IMR-90 (cell line): ENCODE results near the gene THYN1. TPM values are rescaled to one million over a fixed set of nuclear protein-coding genes. Genes with fewer than 3 reads are reported as not detected.

Experiments used
- ATAC-seq: fragments of 200-7000 bp; cut with Tn5 transposase; 2 replicates; pipeline ENCODE4 v1.9.1; 2020; ENCODE audit warnings: low read depth, mild to moderate bottlenecking, moderate library complexity
- BruUV-seq: library from RNA; stranded (reverse); fragments of 400-500 nt; replicated peaks from 2 replicates; lab custom pipeline; 2021; lab: Mats Ljungman, UMichigan
- CTCF ChIA-PET: fragments of 300-600 bp; formaldehyde crosslinking; extraction: SDS; loops from one replicate; lab custom pipeline; 2021; ENCODE audit warnings: antibody characterized with exemption; lab: Yijun Ruan, JAX
- POLR2A ChIA-PET: fragments of 300-600 bp; sonication (Branson Sonifier 250); formaldehyde crosslinking; loops from one replicate; lab custom pipeline; 2022; ENCODE audit warnings: antibody characterized with exemption; ENCODE audit not compliant: unreplicated experiment; lab: Charles Lee
- DNase-seq: peaks from one replicate; pipeline ENCODE4 v3.0.0; 2013
- H2AFZ ChIP-seq: replicated peaks from 2 replicates; pipeline ENCODE3; 2013; ENCODE audit warnings: low read length, mild to moderate bottlenecking; ENCODE audit not compliant: poor library complexity
- H2AK5ac ChIP-seq: 2 replicates; pipeline ENCODE4 v1.6.1; 2013; ENCODE audit warnings: low read depth, low read length, inconsistent platforms
- H2AK9ac ChIP-seq: replicated peaks from 2 replicates; pipeline ENCODE3; 2013; ENCODE audit warnings: mild to moderate bottlenecking, low read depth, low read length, moderate library complexity; ENCODE audit not compliant: poor library complexity
- H2BK120ac ChIP-seq: 2 replicates; pipeline ENCODE4 v1.6.1; 2013; ENCODE audit warnings: low read depth, low read length, inconsistent platforms
- H2BK15ac ChIP-seq: 3 replicates; pipeline ENCODE4 v1.6.1; 2013; ENCODE audit warnings: low read depth, low read length, inconsistent platforms
- H2BK20ac ChIP-seq: 2 replicates; pipeline ENCODE4 v1.6.1; 2013; ENCODE audit warnings: low read depth, mild to moderate bottlenecking, inconsistent platforms, low read length, moderate library complexity
- H2BK5ac ChIP-seq: 2 replicates; pipeline ENCODE4 v1.6.1; 2013; ENCODE audit warnings: mild to moderate bottlenecking, low read depth, low read length, inconsistent platforms; ENCODE audit not compliant: poor library complexity, severe bottlenecking
- H3K14ac ChIP-seq: replicated peaks from 2 replicates; pipeline ENCODE4 v1.6.1; 2013; ENCODE audit warnings: low read depth, low read length, inconsistent platforms
- H3K18ac ChIP-seq: 2 replicates; pipeline ENCODE4 v1.6.1; 2013; ENCODE audit warnings: low read depth, low read length, control low read depth
- H3K23ac ChIP-seq: 2 replicates; pipeline ENCODE4 v1.6.1; 2013; ENCODE audit warnings: low read depth, low read length, inconsistent platforms
- H3K27ac ChIP-seq: 2 replicates; pipeline ENCODE4 v1.5.1; 2013; ENCODE audit warnings: mild to moderate bottlenecking, control low read depth, low read length; ENCODE audit not compliant: insufficient read depth
- H3K27me3 ChIP-seq: 2 replicates; pipeline ENCODE4 v1.6.1; 2013; ENCODE audit warnings: low read length; ENCODE audit not compliant: control insufficient read depth, insufficient read depth
- H3K36me3 ChIP-seq: 2 replicates; pipeline ENCODE4 v1.6.1; 2013; ENCODE audit warnings: low read length, mixed read lengths; ENCODE audit not compliant: control insufficient read depth, insufficient read depth
- H3K4ac ChIP-seq: 2 replicates; pipeline ENCODE4 v1.6.1; 2013; ENCODE audit warnings: low read depth, low read length, inconsistent platforms
- H3K4me1 ChIP-seq: 2 replicates; pipeline ENCODE4 v1.6.1; 2013; ENCODE audit warnings: low read length, mixed read lengths; ENCODE audit not compliant: control insufficient read depth, insufficient read depth
- H3K4me2 ChIP-seq: 2 replicates; pipeline ENCODE4 v1.6.1; 2013; ENCODE audit warnings: low read depth, mild to moderate bottlenecking, control low read depth, low read length, moderate library complexity
- H3K4me3 ChIP-seq: 2 replicates; pipeline ENCODE4 v1.5.1; 2013; ENCODE audit warnings: low read depth, mild to moderate bottlenecking, control low read depth, low read length, moderate library complexity; ENCODE audit not compliant: insufficient read depth
- H3K56ac ChIP-seq: 2 replicates; pipeline ENCODE4 v1.6.1; 2013; ENCODE audit warnings: low read length, inconsistent platforms; ENCODE audit not compliant: insufficient read depth; ENCODE audit errors: extremely low read depth
- H3K79me1 ChIP-seq, 2 experiments: 2 replicates each; pipeline ENCODE4 v1.6.1; 2013; ENCODE audit warnings: low read length in 2 of 2, inconsistent platforms in 1 of 2, low read depth in 1 of 2
- H3K9ac ChIP-seq: 2 replicates; pipeline ENCODE4 v1.6.1; 2013; ENCODE audit warnings: low read depth, low read length, control low read depth
- H3K9me1 ChIP-seq: 2 replicates; pipeline ENCODE4 v1.6.1; 2013; ENCODE audit warnings: low read length, inconsistent platforms; ENCODE audit not compliant: insufficient read depth
- H3K9me3 ChIP-seq: 2 replicates; pipeline ENCODE4 v1.6.1; 2013; ENCODE audit warnings: low read length; ENCODE audit not compliant: control insufficient read depth, insufficient read depth
- H4K20me1 ChIP-seq: 2 replicates; pipeline ENCODE4 v1.6.1; 2013; ENCODE audit warnings: low read length, inconsistent platforms; ENCODE audit not compliant: insufficient read depth
- H4K5ac ChIP-seq: 2 replicates; pipeline ENCODE4 v1.6.1; 2013; ENCODE audit warnings: mild to moderate bottlenecking, low read depth, low read length, control low read depth
- H4K8ac ChIP-seq, 2 experiments: 2 replicates each; pipeline ENCODE4 v1.6.1; 2013; ENCODE audit warnings: low read depth in 2 of 2, low read length in 2 of 2, control low read depth in 1 of 2, inconsistent platforms in 1 of 2
- H4K91ac ChIP-seq: 2 replicates; pipeline ENCODE4 v1.6.1; 2013; ENCODE audit warnings: low read depth, low read length, inconsistent platforms; ENCODE audit not compliant: insufficient read depth
- BHLHE40 ChIP-seq: fragments of 150-350 bp; IDR thresholded peaks from 2 replicates; pipeline ENCODE4 v1.6.1; 2016; ENCODE audit warnings: mild to moderate bottlenecking, low read depth, low read length
- CEBPB ChIP-seq: IDR thresholded peaks from 2 replicates; pipeline ENCODE4 v1.6.1; 2012; ENCODE audit warnings: low read depth, low read length, improper control_type of control experiment
- CHD1 ChIP-seq: IDR thresholded peaks from 2 replicates; pipeline ENCODE4 v1.6.1; 2012; ENCODE audit warnings: low read depth, low read length, improper control_type of control experiment
- CTCF ChIP-seq: conservative IDR thresholded peaks from 2 replicates; pipeline ENCODE4 v1.5.1; 2012; ENCODE audit warnings: mild to moderate bottlenecking, low read depth, low read length, improper control_type of control experiment
- ELK1 ChIP-seq: fragments of 150-350 bp; IDR thresholded peaks from 2 replicates; pipeline ENCODE4 v1.6.1; 2016; ENCODE audit warnings: low read depth, mild to moderate bottlenecking, low read length, moderate library complexity, borderline replicate concordance
- FOS ChIP-seq: fragments of 150-350 bp; IDR thresholded peaks from 2 replicates; pipeline ENCODE4 v1.6.1; 2016; ENCODE audit warnings: low read depth, low read length
- MAFK ChIP-seq: IDR thresholded peaks from 2 replicates; pipeline ENCODE4 v1.6.1; 2012; ENCODE audit warnings: low read depth, low read length, improper control_type of control experiment
- MAZ ChIP-seq: IDR thresholded peaks from 2 replicates; pipeline ENCODE4 v1.6.1; 2012; ENCODE audit warnings: low read depth, mild to moderate bottlenecking, low read length, improper control_type of control experiment, moderate library complexity, borderline replicate concordance
- MXI1 ChIP-seq: IDR thresholded peaks from 2 replicates; pipeline ENCODE4 v1.6.1; 2012; ENCODE audit warnings: low read depth, mild to moderate bottlenecking, low read length, moderate library complexity, borderline replicate concordance
- NFE2L2 ChIP-seq: fragments of 150-350 bp; IDR thresholded peaks from 2 replicates; pipeline ENCODE4 v1.6.1; 2016; ENCODE audit warnings: low read depth, mild to moderate bottlenecking, low read length
- POLR2A ChIP-seq: IDR thresholded peaks from 2 replicates; pipeline ENCODE4 v1.6.1; 2012; ENCODE audit warnings: mild to moderate bottlenecking, low read depth, low read length
- RAD21 ChIP-seq: IDR thresholded peaks from 2 replicates; pipeline ENCODE4 v1.6.1; 2012; ENCODE audit warnings: low read length, improper control_type of control experiment
- RCOR1 ChIP-seq: IDR thresholded peaks from 2 replicates; pipeline ENCODE4 v1.6.1; 2012; ENCODE audit warnings: mild to moderate bottlenecking, low read length, improper control_type of control experiment; ENCODE audit not compliant: insufficient replicate concordance
- RFX5 ChIP-seq: IDR thresholded peaks from 2 replicates; pipeline ENCODE4 v1.8.0; 2012; ENCODE audit warnings: low read depth, mild to moderate bottlenecking, low read length, moderate library complexity
- SMC3 ChIP-seq: fragments of 150-350 bp; IDR thresholded peaks from 2 replicates; pipeline ENCODE4 v1.6.1; 2016; ENCODE audit warnings: low read depth, mild to moderate bottlenecking, antibody characterized with exemption, low read length, moderate library complexity
- USF2 ChIP-seq: fragments of 150-350 bp; IDR thresholded peaks from 2 replicates; pipeline ENCODE4 v1.6.1; 2017; ENCODE audit warnings: mild to moderate bottlenecking, antibody characterized with exemption, low read length, low read depth
- WGBS, 2 experiments: methylation state at CpG; one replicate each; pipeline versions ENCODE4 v1.1.5 to v1.1.7; 2013; ENCODE audit warnings: missing lambda C conversion rate in 2 of 2; ENCODE audit not compliant: insufficient read length in 1 of 2; ENCODE audit errors: extremely low coverage in 2 of 2; 5-methylcytosine and 5-hydroxymethylcytosine counted together
- dilution Hi-C: fragments of 300-500 bp; cut with HindIII; formaldehyde crosslinking; loops from one replicate; pipeline ENCODE4 v1.14.3; 2018; ENCODE audit warnings: low sequenced_read_pairs; ENCODE audit not compliant: unreplicated experiment
- in situ Hi-C: fragments of 300-500 bp; cut with MboI; formaldehyde crosslinking; loops from 3 replicates; pipeline ENCODE4 v1.14.3; 2019; ENCODE audit warnings: low sequenced_read_pairs, inconsistent platforms, mixed read lengths
- intact Hi-C: fragments of 100-400 bp; cut with micrococcal nuclease; formaldehyde crosslinking; loops from 2 replicates; pipeline ENCODE4 v1.10.0; 2022
- polyA plus RNA-seq, 3 experiments: library from polyadenylated mRNA; depleted of rRNA; stranded (reverse); fragments of >200 nt; gene quantifications; 2 replicates each; pipeline ENCODE4 v1.2.3, GENCODE V29; 2012; ENCODE audit warnings: low replicate concordance in 1 of 3
- total RNA-seq: library from RNA; depleted of rRNA; stranded (reverse); fragments of >200 nt; gene quantifications from 2 replicates; pipeline ENCODE4 v1.2.3, GENCODE V29; 2012

The THYN1 gene
- total and polyA plus RNA-seq, 2 of the 4 experiments (the other 2 are of a cell fraction): 43.1 to 72.1 TPM

DNA sequence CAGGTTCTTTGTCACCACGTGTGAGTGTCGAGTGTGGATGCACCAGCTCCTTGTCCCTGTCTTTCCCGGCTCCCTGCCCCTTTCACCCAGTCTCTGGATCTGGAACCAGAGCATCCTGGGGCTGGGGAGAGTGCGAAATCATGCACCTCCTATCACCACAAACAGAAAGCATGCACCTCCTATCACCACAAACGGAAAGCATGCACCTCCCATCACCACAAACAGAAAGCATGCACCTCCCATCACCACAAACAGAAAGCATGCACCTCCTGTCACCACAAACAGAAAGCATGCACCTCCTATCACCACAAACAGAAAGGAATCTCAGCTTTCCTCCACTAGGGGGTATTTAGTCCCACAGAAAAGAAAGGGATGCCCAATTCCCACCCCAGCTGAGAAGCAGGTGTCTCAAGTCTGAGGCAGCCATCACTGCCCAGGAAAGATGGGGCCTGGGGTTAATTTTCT is 17.1 kb upstream of the THYN1 start:
- Histone ChIP-seq H3K36me3 (no peaks in the 10 kb centered on the region), H2BK5ac (no peak overlapping the region), H2BK15ac (no peak overlapping the region), H3K4ac (no peak overlapping the region), H4K5ac (no peak overlapping the region), H2AK5ac (no peak overlapping the region), H3K14ac (no peak overlapping the region), H4K8ac (no peak overlapping the region), H3K9ac (no peak overlapping the region), H3K23ac (no peak overlapping the region), H3K9me1 (no peaks in the 10 kb centered on the region), H3K9me3 (no peaks in the 10 kb centered on the region), H3K27ac (no peak overlapping the region), H2BK20ac (no peak overlapping the region), H3K18ac (no peak overlapping the region), H4K20me1 (no peaks in the 10 kb centered on the region; the same call in 1 of the 2 replicates), H3K79me1 (no peaks in the 10 kb centered on the region), H2BK120ac (no peak overlapping the region), H3K4me3 (no peak overlapping the region), H3K4me2 (no peak overlapping the region), H3K27me3 (peaks cover 35% of the 10 kb centered on the region), H2AK9ac (no peak overlapping the region), H2AFZ (no peak overlapping the region), H4K91ac (no peak overlapping the region), H3K56ac (no peak overlapping the region), H3K4me1 (peaks cover 4% of the 10 kb centered on the region)
- intact Hi-C loops (no loop called here), dilution Hi-C loops (no loop called here), in situ Hi-C loops (no loop called here)
- BruUV-seq: no TSS peak
- ChIA-PET POLR2A (no interaction called here), CTCF (no interaction called here)
- ATAC-seq (no peak), DNase-seq (no peak)
- WGBS, 2 experiments: no CpG with 5 or more reads among the region's 5 CpGs
- TF ChIP-seq CEBPB (no peak), BHLHE40 (no peak), FOS (no peak), USF2 (no peak), MAZ (no peak), NFE2L2 (no peak), RFX5 (no peak), SMC3 (no peak), MAFK (no peak), MXI1 (no peak), POLR2A (no peak), CTCF (no peak), ELK1 (no peak), RAD21 (no peak), CHD1 (no peak), RCOR1 (no peak)
